Activated T-cell treated with anti-CD3 and anti-CD28 coated beads, Interleukin-2, amount 50 U/mL, for 72 hours (primary cell): ENCODE data around the gene ISY1. TPM values are rescaled to one million over a fixed set of nuclear protein-coding genes. Genes with fewer than 3 reads are reported as not detected.
"Not testable (repeated sequence)": the region's sequence is repeated elsewhere in the genome, so short reads cannot be mapped to it uniquely, and the experiment has no call there.

Experiments
- ATAC-seq, 2 donors: fragments of 150-1000 bp; cut with Tn5 transposase; replicated peaks in 1 of 2; 2 replicates each; pipeline ENCODE4 v1.10.0; 2021; ENCODE audit warnings: moderate library complexity in 2 of 2, mild to moderate bottlenecking in 1 of 2
- DNase-seq, 2 donors: peaks; one replicate each; pipeline ENCODE4 v3.0.0; 2021 to 2022; ENCODE audit warnings: mixed read lengths in 1 of 2
- H3K27ac Mint-ChIP-seq: one replicate; pipeline ENCODE4 v1.8.0; 2022; ENCODE audit warnings: mild to moderate bottlenecking, moderate library complexity, mixed read lengths
- H3K27me3 Mint-ChIP-seq: one replicate; pipeline ENCODE4 v1.8.0; 2022; ENCODE audit warnings: low read depth, mixed read lengths
- H3K36me3 Mint-ChIP-seq, 2 donors: one replicate each; pipeline ENCODE4 v1.8.0; 2022; ENCODE audit warnings: mixed read lengths in 2 of 2, mild to moderate bottlenecking in 1 of 2; ENCODE audit not compliant: insufficient read depth in 2 of 2
- H3K4me1 Mint-ChIP-seq: one replicate; pipeline ENCODE4 v1.8.0; 2022; ENCODE audit warnings: low read depth, mixed read lengths
- H3K4me3 Mint-ChIP-seq, 2 donors: one replicate each; pipeline ENCODE4 v1.8.0; 2022; ENCODE audit warnings: mild to moderate bottlenecking in 2 of 2, mixed read lengths in 2 of 2, moderate library complexity in 2 of 2
- H3K9me3 Mint-ChIP-seq, 2 donors: one replicate each; pipeline ENCODE4 v1.8.0; 2022; ENCODE audit warnings: mixed read lengths in 2 of 2
- total RNA-seq, 2 donors: library from RNA; stranded (reverse); gene quantifications; one replicate each; pipeline ENCODE4 v1.2.3, GENCODE V29; 2022

Gene ISY1
- total RNA-seq, 2 donors from 2014 or later: 50.2 to 68.9 TPM

DNA sequence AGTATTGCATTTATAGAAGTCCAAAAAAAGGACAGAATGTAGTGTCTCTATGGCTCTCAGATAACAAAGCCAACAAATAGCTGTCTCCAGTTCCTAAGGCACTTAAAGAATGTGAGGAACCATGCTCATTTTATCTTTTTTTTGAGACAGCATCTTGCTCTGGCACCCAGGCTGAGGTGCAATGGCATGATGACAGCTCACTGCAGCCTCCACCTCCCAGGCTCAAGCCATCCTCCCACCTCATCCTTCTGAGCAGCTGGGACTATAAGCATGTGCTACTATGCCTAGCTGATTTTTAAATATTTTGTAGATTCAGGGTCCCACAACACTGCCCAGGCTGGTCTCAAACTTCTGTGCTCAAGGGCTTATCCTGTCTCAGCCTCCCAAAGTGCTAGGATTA lies 16.1 kb downstream of the ISY1 start:
- Mint-ChIP-seq H3K36me3 (peaks cover 3 to 13% of the 10 kb centered on the region in 2 donors), H3K4me3 (no peak overlapping the region), H3K9me3 (no peaks in the 10 kb centered on the region), H3K27ac (no peak overlapping the region), H3K27me3 (no peaks in the 10 kb centered on the region), H3K4me1 (no peaks in the 10 kb centered on the region)
- DNase-seq (no peak), ATAC-seq (no peak)

DNA sequence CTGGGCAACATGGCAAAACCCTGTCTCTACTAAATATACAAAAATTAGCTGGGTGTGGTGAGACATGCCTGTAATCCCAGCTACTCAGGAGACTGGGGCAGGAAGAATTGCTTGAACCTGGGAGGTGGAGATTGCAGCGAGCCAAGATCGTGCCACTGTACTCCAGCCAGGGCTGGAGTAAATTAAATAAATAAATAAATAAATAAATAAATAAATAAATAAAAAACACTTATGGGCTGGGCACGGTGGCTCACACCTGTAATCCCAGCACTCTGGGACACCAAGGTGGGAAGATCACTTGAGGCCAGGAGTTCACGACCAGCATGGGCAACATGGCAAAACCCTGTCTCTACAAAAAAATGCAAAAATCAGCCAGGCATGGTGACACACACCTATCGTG lies 19.9 kb downstream of the ISY1 start:
- H3K4me1 Mint-ChIP-seq, H3K4me3 Mint-ChIP-seq, DNase-seq, ATAC-seq, H3K9me3 Mint-ChIP-seq, H3K27ac Mint-ChIP-seq, H3K27me3 Mint-ChIP-seq: not testable (repeated sequence)
- H3K36me3 Mint-ChIP-seq: peaks cover 3 to 13% of the 10 kb centered on the region in 2 donors

DNA sequence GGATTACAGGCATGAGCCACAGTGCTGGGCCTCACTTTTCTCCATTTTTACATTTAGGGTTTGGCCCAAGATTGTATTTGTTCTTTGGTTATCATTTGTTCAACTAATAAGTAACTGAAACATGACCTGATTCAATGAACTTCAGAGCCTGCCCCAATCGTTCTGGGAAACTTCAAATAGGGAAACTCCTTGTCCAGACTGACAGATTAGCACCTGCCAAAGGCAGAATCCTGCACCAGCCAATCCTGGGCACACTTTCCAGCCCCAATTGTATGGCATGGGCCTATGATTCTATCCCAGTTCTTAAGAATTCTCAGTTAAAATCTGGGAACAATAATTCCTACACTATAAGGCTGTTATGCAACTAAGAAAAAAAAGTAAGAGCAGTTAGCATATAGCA lies 21.0 kb downstream of the ISY1 start:
- DNase-seq: no peak
- no peak for ATAC-seq
- no peaks in the 10 kb centered on the region for H3K4me1 Mint-ChIP-seq
- no peak overlapping the region for H3K27ac Mint-ChIP-seq
- no peaks in the 10 kb centered on the region for H3K9me3 Mint-ChIP-seq
- peaks cover 0 to 7% of the 10 kb centered on the region in 2 donors for H3K36me3 Mint-ChIP-seq
- no peak overlapping the region for H3K4me3 Mint-ChIP-seq
- no peaks in the 10 kb centered on the region for H3K27me3 Mint-ChIP-seq

DNA sequence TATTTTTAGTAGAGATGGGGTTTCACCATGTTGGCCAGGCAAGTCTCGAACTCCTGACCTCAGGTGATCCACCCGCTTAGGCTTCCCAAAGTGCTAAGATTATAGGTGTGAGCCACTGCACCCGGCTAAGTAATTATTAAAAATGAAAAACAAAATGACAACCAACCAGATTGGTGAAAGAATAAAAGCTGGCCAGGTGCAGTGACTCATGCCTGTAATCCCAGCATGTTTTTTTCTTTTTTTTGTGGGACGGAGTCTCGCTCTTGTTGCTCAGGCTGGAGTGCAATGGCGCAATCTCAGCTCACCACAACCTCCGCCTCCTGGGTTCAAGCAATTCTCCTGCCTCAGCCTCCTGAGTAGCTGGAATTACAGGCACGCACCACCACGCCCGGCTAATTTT lies 24.6 kb downstream of the ISY1 start:
- not testable (repeated sequence) for DNase-seq, H3K36me3 Mint-ChIP-seq, H3K9me3 Mint-ChIP-seq, H3K27ac Mint-ChIP-seq, ATAC-seq, H3K27me3 Mint-ChIP-seq, H3K4me1 Mint-ChIP-seq, H3K4me3 Mint-ChIP-seq

DNA sequence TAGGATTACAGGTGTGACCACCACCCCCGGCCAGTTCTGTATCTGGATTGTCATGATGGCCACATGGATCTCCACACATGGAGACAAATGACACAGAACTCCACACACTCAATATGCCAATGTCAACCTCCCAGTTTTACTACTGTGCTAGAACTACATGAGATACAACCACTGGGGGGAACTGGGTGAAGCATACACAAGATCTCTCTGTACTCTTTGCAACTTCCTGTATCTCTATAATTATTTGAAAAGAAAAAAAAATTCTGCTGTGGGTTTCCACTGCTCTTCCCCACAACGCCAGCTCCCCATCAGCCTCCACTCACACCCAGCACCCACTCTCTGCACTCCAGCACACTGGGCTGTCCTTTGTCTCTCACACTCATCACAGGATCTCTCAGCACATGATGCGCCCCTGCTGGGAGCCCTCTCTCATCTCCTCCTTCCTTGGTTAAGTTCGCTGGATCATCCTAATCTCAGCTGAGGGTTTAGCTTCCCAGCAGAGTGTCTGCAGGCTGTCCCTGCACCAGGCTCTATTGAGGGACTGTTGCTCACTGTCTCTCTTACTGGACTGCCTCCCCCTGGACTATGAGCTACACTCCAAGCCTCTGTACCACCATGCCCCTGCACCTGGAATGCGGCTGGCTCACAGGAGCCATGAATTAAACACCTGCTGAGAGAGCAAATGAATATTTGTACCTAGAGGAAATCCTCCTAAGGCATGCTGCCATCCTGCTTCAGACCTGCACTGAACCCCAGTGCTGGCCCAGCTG lies 28.6 kb downstream of the ISY1 start:
- no peak for ATAC-seq
- H3K27me3 Mint-ChIP-seq: no peaks in the 10 kb centered on the region
- DNase-seq: no peak
- H3K36me3 Mint-ChIP-seq: peaks cover 0 to 12% of the 10 kb centered on the region in 2 donors
- peak overlapping the region; percentile 2 for H3K27ac Mint-ChIP-seq
- no peaks in the 10 kb centered on the region for H3K9me3 Mint-ChIP-seq
- H3K4me1 Mint-ChIP-seq: peaks cover 7% of the 10 kb centered on the region
- H3K4me3 Mint-ChIP-seq: no peak overlapping the region

DNA sequence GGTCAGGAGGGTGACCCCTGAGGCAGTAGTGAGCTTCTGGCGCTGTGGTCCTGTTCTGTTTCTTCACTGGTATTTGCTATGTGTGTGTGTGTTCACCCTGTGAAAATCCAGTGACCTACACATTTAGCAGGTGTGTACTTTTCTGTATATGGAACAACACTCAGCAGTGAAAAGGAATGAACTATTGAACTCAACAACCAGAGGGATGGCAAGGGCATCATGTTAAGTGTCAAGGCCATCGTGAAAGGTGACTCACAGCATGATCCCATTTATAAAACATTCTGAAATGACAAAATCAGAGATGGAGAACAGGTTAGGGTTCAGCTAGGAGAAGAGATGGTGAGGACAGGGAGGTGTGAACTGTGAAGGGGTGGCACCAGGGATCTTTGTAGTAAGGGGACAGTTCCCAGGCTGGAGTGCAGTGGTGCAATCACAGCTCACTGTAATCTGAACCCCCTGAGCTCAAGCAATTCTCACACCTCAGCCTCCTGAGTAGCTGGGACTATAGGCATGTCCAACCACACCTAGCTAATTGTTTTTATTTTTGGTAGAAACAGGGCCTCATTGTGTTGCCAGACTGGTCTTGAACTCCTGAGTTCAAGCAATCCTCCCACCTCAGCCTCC lies 29.3 kb downstream of the ISY1 start:
- Mint-ChIP-seq H3K36me3 (peaks cover 0 to 12% of the 10 kb centered on the region in 2 donors), H3K9me3 (no peaks in the 10 kb centered on the region), H3K27me3 (no peaks in the 10 kb centered on the region), H3K4me3 (no peak overlapping the region), H3K4me1 (peaks cover 8% of the 10 kb centered on the region), H3K27ac (no peak overlapping the region)
- no peak for ATAC-seq
- no peak for DNase-seq

DNA sequence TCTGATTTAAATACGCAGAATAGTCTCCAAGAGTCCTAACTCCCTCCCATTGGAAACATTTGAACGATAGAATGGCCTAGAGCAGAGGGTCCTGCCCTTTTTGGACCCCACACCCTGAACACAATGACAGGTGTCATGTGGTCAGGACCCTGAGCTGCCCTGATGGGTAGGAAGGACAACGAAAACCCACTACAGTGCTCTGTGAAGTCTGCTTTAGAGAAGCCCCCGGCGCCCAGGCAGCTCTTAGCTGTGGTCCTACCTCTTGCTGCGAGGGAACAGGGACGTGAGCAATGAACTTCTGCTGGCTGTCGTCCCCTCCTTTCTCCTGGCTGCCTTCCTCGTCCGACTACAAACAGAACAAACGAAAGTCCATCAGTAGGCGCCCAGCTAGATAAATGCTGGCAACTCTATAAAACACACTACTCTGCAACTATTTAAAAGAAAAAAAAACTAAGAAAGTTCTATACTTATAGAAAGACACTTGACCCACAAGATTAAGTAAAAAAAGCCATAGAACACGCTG lies 30.5 kb downstream of the ISY1 start:
- H3K27ac Mint-ChIP-seq: peak overlapping the region; percentile 12
- H3K4me3 Mint-ChIP-seq: no peak overlapping the region
- H3K36me3 Mint-ChIP-seq: peaks cover 0 to 12% of the 10 kb centered on the region in 2 donors
- peaks cover 12% of the 10 kb centered on the region for H3K4me1 Mint-ChIP-seq
- ATAC-seq (no peak), DNase-seq (no peak)
- H3K9me3 Mint-ChIP-seq: no peaks in the 10 kb centered on the region
- H3K27me3 Mint-ChIP-seq: no peaks in the 10 kb centered on the region

DNA sequence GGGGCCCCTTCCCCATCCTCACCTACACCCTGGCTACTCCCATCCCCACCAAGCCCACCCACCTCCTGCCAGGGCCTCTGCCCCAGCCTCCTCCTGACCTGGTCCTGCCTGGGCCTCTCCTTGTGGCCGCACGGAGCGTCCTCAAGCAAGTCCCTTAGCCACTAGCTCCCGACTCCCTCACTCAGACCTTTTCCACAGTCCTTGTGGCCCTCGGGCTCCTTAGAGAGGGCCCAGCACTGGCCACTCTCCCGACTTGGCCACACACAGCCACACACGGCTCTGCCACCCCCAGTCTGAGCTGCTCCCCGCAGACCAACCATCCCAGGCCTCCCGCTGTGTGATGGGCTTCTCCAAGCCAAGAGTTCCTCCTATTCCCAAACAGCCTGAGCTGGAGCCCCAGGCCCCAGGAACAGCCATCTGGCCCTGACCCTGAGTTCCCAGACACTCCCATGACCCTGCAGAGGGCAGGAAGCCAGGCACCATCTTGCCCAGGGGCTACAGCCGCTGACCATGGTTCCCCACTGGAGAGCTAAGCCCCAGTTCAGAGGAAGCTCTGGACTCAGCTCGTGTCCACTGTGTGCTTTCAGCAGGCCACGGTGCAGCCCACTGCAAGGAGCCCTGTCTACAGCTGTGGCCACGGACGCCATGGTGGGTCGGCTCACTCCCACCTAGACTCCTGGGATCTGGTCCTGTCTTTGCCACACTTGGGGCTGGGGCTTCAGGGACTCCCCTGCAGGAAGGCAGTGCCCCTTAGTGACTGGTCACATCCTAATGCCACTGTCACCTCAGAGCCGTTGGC lies 32.3 kb downstream of the ISY1 start:
- ATAC-seq: no peak
- H3K27me3 Mint-ChIP-seq: no peaks in the 10 kb centered on the region
- peaks cover 13% of the 10 kb centered on the region for H3K4me1 Mint-ChIP-seq
- peak overlapping the region; percentile 40 for H3K27ac Mint-ChIP-seq
- no peak for DNase-seq
- H3K4me3 Mint-ChIP-seq: peak overlapping the region in 1 of 2 donors; percentile 2
- no peaks in the 10 kb centered on the region for H3K9me3 Mint-ChIP-seq
- H3K36me3 Mint-ChIP-seq: peaks cover 0 to 8% of the 10 kb centered on the region in 2 donors

DNA sequence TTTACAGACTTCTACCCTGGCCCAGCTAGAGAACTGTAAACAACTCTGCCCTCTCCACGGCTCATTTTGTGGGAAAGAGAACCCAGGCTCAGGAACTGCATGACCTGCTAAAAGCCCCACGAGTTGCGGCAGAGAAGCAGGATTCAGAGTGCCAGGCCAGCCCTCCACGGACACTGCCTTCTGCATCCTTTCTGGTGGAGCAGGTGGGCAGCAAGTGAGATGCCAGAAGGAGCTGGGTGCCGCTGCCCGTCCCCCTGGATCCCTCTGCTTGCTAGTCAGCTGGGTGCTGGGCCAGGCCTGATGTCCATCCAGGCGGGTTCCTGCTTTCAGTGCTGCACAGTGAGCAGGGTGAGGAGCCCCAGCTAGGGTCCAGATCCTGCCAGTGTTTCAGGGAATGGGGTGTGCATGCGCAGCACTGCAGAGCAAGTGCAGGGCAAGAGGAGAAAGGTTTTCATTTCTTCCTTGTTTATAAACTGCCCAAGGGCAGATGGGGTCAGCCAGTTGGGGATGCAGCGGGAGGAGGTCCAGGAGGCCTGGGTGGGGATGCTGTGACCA lies 34.1 kb downstream of the ISY1 start:
- ATAC-seq (no peak), DNase-seq (no peak)
- Mint-ChIP-seq H3K4me1 (peaks cover 19% of the 10 kb centered on the region), H3K36me3 (peaks cover 0 to 3% of the 10 kb centered on the region in 2 donors), H3K4me3 (no peak overlapping the region), H3K9me3 (no peaks in the 10 kb centered on the region), H3K27me3 (no peaks in the 10 kb centered on the region), H3K27ac (no peak overlapping the region)

DNA sequence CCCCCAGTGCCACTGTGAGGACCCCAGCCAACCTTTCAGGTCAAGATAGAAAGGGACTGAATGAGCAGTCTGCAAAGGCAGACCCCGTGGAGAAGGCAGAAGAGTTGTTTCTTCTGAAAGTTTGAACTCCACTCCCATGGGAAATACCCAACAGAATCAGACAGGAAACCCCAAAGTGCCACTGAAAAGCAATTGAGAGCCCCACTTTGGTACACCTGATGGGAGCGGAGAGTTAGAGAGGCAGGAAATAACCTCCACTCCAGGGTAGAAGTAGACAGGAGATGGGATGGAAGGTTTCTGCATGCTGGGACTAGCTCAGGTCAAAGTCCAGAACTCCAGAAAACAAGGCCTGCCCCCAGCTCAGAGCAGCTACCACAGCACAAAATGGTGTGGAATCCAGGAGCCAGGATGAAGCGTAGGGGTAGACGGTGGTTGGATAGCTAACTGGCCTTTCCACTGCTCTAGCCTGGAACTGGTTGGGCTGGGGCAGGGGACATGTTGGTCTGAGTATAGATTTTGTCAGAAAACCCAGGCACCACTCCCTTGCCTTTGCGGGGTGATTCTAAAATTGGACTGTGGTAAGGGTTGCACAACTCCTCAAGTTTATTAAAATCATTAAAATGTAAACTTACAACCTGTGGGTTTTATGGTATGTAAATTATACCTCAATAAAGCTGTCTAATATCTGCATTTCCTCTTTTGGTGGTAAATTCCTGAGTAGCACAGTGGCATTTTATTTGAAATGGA lies 37.4 kb downstream of the ISY1 start:
- H3K4me1 Mint-ChIP-seq: peaks cover 23% of the 10 kb centered on the region

DNA sequence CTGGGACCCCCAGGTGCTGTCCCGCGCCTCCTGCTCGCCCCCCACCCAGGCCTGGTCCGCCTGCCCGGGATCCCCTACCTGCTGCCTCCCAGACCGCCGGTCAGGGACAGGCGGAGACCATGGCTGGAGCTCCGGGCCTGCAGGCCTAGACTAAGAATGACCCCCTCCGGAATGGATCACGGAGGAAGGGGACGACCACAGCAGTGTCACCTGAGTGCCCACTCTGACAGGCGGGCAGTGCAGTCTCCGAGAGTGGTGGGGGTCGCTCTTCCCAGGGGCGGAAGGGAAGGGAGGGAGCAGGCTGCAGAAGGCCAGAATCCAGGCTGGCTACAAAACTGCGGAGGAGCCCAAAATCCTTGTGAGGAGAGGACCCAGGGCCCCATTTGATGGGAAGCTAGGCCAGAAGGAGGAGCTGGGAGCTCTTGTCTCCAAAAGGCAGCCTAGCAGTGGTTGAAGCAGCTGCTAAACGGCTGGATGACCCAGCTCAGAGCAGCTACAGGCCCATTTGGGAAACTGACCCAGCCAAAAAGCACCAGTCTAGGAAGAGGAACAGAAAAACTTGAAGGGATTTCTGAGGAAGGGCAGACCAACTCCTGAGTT lies 38.4 kb downstream of the ISY1 start:
- H3K36me3 Mint-ChIP-seq: peaks cover 16 to 29% of the 10 kb centered on the region in 2 donors
- ATAC-seq: no peak
- no peaks in the 10 kb centered on the region for H3K27me3 Mint-ChIP-seq
- peak overlapping the region; percentile 25 to 63 for H3K4me3 Mint-ChIP-seq
- no peak for DNase-seq
- peaks cover 33% of the 10 kb centered on the region for H3K4me1 Mint-ChIP-seq
- peak overlapping the region; percentile 66 for H3K27ac Mint-ChIP-seq
- H3K9me3 Mint-ChIP-seq: no peaks in the 10 kb centered on the region

More for the DNA sequence above, 37.4 kb downstream of the ISY1 start:
- Mint-ChIP-seq H3K4me3 (peak overlapping the region; percentile 25 to 63), H3K27ac (peak overlapping the region; percentile 66), H3K9me3 (no peaks in the 10 kb centered on the region), H3K27me3 (no peaks in the 10 kb centered on the region), H3K36me3 (peaks cover 13 to 20% of the 10 kb centered on the region in 2 donors)
- DNase-seq (no peak), ATAC-seq (no peak)
